CD4-positive, alpha-beta T cell treated with Interleukin-17A for 4 hours (primary cell): ENCODE data around the gene IGFBP6.
A peak's percentile ranks its signal among the peaks of the same experiment; 100 is the strongest.
"Not testable (repeated sequence)": the region's sequence is repeated elsewhere in the genome, so short reads cannot be mapped to it uniquely, and the experiment has no call there.

ENCODE experiments used
- DNase-seq: peaks from one replicate; pipeline ENCODE4 v3.0.0-alpha.2; 2020; ENCODE audit warnings: mixed read lengths

The IGFBP6 gene

DNA sequence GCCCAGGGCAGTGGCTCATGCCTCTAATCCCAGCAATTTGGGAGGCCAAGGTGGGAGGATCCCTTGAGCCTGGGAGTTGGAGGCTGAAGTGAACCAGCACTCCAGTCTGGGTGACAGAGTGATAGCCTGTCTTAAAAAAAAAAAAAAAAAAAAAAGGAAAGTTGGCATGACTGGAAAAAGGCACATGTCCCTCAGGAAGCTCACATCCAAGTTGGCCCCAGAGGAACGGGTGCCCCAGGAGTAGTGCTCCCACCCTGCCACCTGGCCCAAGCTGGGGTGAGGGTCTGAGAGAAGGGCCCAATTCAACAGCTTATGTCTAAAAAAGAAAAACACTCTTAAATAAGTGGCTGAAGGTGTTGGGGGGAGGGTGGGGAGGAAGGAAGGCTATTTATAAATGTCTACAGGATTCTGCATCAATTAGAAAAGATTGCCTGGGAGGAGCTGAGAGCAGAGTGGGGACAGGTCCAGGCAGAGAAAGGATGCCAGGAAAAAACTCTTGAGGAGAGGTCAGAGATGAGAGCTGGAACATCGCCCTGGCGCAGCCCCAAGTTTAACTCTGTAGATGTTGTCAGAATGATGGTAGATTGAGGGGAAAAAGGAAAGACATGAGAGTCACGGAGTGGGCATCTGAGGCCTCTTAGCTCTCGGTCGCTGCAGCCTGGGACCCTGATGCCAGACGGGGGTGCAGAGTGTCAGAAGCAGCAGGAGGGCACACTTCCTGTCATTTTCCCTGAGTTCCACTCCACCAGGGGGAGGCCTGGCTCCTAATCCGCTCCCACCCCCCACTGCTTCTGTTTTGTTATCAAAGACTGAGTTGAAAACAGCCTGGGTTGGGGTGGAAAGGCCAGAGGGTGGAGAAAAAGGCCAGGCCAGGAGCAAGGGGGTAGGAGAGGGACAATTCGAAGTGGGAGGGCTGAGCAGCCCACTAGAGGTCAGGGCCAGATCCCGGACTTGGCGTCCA lies 25.6 kb upstream of the IGFBP6 start:
- no peak for DNase-seq

DNA sequence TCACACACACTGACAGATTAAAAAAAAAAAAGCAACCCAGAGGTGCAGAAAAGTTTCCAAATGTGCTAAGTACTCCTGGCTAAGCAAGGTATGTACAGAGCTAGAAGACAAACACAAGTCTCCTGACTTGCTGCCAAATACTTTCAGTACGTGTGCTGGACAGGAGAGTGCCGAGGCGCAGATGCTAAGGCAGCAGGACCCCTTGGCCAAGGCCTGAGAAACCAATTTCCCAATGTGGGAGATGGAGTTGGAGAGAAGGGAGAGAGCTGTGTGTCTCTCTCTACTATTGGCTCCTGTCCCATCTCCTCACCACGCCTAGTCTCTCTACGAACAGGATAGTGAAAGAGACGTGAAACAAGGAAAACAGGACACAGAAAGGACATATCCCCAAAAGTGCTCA lies 23.6 kb upstream of the IGFBP6 start:
- DNase-seq, result no peak

DNA sequence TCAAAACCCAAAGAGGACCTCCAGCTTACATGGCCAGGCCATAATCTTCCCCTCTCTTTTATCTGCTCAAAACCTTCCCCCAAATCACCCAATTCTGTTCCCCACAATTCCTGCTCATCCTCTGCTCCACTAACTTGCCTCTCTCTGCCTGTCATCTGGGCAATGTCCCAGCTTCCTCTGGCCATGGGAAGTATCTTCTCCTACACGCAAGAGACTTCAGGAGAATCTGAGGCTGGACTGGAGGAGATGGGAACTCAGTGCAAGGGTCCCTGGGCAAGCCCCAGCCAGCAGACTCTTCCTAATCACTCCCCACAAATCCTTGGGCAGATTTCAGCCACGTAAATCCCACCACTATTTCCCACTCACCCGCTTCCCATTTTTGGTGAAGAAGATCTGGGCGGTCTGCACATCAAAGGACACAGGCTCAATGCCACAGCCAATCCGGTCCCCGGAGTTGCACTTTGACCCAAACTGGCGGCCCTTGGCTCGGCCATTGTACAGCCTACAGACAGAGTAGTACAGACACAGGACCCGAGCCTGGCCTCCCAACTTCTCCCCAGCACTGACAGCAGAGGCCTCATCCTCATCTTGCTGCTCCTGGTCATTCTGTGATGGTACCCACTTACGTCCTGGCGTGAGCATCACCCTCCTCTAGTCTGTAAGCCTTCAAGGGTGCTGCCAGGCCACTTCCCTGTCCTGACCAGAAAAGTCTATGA lies 23.0 kb upstream of the IGFBP6 start:
- DNase-seq, result no peak

DNA sequence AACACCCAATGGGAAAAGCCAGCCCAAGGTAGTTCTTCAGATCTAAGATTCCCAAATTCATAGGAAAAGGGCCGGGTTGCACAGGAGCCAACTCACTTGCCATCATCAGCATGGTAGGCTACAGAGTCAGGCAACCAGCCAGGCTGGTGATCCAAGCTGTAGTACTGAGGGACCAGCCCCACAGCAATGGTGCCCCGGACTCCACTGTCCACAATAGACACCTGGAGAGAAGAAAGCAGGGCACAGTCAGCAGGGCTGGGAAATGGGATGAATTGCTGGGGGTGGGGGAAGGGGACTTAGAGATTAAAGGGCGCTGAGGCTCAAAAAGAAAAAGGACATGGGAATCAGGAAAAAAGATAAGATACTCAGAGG lies 22.5 kb upstream of the IGFBP6 start:
- no peak for DNase-seq

DNA sequence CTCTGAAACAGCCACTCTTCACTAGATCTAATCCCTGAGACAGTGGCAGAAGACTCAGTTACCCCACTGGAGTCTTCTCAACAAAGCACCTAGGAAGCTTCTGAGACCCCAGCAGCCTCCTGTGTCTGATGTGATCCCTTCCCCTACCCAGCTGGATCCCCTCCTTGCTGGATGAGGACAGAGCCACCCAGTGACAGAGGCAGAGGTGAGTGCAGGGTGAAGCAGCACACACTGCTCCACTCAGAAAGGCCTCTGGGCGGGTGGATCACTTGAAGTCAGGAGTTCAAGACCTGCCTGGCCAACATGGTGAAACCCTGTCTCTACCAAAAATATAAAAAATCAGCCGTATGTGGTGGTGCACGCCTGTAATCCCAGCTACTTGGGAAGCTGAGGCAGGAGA lies 21.0 kb upstream of the IGFBP6 start:
- DNase-seq, result no peak

DNA sequence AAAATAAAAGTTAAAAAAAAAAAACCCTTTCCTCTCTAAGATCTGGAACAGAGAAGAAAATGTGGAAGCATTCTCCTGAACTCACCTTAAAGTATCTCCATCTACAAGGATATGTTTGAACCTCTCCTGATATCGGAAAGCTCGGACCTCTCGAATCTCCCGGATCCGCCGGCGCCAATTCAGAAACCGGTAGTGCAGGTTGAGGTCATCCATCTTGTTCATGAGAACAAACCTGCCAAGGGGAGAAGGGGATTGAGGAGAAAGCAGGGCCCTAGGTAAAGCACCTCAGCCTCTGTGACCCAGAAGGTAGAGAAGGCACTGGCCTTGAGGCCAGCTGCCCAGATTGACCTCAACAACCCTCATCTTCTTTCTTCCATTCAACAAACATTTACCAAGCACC lies 20.4 kb upstream of the IGFBP6 start:
- no peak for DNase-seq

DNA sequence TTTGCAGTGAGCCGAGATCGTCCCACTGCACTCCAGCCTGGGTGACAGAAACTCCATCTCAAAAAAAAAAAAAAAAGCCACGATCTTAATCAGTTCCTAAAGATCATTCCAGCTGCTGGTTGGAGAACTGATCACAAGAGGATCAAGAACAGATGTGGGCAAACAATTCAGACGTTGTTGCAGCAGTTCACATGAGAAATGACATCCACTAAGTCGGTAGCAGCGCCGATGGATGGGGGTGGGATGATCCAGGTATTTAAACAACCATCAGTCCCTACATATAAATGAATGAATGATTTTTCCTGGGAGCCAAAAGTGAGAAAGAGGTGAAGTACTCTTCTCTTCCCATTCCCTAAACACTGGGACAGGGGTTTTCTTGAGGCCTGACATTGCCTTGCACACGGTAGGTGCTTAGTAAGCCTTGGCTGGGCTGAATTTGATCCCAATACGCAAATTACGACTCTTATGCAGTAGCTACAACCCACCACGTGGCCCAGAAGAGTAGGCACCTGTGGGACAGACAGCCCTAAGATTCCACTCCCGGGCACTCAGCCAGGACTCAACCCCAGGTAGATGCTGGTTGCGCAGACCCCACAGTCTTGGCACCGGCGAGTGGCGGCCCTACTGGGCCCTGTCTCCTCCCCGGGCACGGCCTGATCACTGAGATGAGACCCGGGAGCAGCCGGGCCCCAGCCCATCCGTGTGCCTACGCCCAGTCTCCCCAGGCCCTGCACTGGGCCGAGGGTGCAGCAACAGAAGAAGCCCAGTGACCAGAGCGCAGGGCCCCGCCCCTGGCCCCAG lies 18.8 kb upstream of the IGFBP6 start:
- DNase-seq, result peak; percentile 65

DNA sequence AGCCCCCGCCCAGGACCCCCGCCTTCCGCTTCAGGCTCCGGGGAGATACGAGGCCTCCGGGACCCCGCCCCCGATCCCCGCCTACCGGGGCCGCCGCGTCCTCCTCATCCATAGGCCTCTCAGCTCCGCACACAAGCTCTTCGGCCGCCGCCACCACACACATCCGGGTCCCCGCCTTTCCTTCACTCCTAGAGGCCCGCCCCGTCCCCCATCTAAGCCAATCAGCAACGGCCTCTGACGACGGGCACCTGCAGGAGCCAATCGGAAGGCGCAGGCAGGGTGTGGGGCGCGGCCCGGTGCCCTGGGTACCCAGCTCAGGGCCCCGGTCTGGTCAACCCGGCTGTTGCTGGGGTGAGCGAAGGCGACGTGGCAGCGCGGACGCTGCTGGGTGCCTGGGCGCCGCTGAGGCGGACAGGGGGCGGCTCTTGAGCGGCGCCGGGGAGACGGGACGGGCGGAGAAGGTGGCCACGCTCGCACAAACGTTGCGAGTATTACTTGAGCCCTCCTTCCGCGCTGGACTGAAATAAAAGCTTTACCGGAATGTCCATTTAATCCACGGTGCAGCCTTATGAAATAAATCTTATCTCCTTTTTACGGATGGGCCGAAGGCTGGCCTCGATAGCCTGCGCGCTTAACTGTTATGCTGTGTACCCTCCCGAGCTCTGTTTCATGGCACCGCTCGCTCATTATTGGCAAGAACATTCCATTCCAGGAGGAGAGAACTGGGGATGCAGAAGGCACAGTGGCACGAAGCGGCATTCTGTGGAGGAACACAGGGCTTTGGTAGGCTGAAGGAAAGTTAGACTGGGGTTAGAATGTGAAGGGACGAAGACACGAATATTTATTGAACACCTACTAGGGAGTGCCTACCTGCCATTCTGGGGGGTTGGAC lies 18.0 kb upstream of the IGFBP6 start, which contains the start of gene SPRYD3:
TSS of gene SPRYD3 (minus strand) at position 165 of the 892 bp plus-strand sequence. CDS start at position 108, 57 bp downstream.
- DNase-seq, result peak; percentile 97

DNA sequence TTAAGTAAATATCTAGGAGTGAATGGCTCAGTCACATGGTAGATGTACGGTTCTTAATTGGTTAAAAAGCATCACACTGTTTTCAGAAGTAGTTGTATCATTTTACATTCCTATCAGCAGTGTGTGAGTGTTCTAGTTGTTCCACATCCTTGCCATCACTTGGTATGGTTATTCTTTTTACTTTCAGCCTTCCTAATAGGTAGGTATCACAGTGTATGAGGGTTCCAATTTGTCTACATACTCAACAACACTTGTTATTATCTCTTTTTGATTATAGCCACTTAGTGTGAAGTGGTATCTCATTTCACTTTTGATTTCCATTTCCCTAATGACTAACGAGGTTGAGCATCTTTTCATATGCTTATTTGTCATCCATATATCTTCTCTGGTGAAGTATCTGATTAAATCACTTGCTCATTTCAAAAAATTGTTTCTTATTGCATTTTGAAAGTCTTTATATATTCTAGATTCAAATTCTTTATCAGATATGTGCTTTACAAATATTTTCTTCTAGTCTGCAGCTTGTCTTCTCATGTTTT lies 14.8 kb upstream of the IGFBP6 start:
- no peak for DNase-seq

DNA sequence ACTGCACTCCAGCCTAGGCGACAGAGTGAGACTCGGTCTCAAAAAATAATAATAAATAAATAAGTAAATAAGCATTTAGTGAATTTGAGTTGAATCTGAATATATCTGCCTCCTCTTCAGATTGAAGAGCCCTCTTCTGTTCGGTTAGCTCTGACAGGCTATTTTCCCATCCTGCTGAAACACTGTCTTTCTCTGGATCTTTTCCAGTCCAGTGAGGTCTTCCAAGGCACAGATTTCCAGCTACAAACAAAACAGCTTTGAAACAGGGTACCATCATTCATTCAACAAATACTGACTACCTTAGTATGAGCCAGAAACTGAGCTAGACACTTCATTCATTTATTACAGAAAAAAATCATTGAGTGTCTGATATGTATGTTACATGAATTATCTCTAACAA lies 11.1 kb upstream of the IGFBP6 start:
- no peak for DNase-seq

DNA sequence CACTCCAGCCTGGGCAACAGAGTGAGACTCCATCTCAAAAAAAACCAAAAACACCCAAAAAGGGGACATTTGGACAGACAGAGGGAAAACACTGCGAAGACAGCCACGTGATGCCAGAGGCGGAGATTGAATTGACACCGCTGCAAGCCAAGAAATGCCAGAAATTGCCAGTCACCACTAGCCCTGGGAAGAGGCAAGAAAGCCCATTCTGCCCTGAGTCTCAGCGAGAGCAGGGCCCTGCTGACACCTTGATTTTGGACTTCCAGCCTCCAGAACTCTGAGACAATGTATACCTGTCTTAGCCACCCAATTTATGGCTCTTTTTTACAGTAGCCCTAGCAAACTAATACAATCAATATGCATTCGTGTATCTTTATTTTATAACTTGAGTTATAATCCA lies 7.4 kb upstream of the IGFBP6 start:
- no peak for DNase-seq

DNA sequence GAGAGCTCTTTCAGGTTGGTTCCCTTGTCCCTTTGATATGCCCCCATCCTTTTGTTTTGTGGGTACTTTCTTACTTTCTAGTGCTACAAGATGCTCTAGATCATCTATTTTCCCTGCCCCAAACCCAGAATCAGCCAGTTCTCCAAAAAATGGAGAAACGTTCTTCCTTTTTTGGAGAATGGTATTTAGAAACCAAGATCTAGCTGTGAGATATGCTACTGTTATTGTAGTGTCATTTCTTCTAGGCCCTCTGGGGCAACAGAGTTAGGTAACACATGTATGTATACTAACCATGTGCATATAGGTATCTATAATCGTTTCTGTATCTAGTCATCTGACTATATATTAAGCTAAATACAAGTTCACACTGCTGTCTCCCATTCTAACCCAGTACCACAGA lies 6.9 kb upstream of the IGFBP6 start:
- DNase-seq, result no peak

DNA sequence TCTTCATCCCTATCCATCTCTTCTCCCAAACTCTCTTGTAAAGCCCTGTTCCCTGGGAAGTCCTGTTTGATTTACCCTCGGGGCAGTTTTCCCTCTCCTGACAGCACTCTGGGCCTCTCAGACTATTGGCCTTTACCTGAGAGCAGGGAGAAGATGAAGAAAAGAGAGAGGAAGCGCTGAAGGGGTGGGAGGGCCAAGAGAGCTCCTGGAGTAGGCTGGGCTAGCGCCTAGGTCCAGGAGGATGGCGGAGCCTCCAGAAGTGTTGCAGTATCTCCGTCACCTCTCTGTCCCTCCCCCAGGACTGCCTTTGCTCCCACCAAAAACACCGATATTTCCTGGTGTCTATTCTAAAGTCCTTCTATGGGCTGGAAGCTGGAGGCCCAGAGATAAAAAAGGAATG lies 5.7 kb upstream of the IGFBP6 start:
- DNase-seq, result no peak

DNA sequence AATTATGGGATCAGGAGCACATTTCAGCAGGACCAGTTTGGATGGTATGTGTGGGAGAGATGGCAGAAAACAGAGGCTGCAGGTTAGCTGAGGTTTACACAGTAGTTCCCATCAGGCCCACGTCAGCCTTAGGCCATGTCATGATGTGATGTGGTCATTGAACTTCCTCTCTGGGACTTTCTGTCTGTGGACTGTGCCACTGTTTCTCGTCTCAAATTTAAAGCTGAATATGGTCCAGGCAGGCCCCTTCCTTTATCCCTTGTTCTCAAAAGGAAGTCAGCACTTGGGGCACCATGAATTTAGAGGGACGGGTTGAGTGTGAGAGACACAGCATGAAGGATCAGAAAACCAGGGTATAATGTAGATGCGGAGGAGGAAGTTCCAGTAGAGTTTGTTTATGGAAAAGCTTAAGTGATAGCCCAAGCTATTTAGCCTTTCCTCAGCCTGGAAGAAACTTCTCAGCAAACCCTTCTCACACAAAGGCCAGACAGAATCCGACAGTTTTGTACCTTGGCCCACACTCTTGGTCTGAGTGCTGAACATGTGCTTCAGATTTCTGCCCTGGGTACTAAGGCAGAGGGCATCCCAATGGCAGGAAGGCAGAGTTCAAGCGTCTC lies 3.6 kb upstream of the IGFBP6 start:
- no peak for DNase-seq

DNA sequence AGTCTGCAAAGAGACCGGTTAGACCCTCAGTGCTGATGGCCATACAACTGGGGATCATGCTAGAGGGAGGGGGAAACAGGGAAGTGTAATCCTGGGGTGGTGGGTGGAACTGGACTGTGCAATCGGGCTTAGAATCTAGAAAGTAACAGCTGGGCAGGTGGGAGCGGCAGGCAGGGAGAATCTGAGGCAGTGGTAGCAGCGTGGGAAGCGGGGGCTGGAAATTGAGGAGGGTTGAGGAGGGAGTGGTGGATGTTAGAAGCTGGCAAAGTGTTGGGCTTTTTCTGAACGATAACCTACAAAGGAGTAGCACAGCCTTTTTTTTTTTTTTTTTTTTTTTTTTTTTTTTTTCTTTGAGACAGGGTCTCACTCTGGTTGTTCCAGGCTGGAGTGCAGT lies 3.1 kb upstream of the IGFBP6 start:
- DNase-seq, result no peak

DNA sequence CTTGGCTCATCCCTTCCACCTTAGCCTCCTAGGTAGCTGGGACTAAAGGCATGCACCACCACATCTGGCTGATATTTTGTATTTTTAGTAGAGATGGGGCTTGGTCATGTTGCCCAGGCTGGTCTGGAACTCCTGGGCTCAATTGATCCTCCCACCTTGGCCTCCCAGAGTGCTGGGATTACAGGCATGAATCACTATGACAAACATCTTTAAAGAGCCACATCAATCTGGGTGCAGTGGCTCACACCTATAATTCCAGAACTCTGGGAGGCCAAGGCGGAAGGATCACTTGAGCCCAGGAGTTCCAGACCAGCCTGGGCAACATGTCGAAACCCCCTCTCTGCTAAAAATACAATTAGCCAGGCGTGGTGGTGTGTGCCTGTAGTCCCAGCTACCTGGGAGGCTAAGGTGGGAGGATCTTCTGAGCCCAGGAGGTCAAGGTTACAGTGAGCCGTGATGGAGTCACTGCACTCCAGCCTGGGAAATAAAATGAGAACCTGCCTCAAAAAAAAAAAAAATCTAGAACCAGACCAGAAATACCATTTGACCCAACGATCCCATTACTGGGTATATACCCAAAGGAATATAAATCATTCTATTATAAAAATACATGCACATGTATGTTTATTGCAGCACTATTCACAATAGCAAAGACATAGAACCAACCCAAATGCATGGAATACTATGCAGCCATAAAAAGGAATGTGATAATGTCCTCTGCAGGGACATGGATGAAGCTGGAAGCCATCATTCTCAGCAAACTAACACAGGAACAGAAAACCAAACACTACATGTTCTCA lies 2.5 kb upstream of the IGFBP6 start:
- DNase-seq, result not testable (repeated sequence)

DNA sequence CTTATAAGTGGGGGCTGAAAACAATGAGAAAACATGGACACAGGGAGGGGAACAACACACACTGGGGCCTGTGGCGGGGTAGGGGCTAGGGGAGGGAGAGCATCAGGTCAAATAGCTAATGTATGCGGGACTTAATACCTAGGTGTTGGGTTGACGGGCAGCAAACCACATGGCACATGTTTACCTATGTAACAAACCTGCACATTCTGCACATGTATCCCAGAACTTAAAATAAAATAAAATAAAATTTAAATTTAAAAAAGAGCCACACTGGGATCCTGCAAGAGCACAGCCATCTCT lies 1.9 kb upstream of the IGFBP6 start:
- DNase-seq, result not testable (repeated sequence)

DNA sequence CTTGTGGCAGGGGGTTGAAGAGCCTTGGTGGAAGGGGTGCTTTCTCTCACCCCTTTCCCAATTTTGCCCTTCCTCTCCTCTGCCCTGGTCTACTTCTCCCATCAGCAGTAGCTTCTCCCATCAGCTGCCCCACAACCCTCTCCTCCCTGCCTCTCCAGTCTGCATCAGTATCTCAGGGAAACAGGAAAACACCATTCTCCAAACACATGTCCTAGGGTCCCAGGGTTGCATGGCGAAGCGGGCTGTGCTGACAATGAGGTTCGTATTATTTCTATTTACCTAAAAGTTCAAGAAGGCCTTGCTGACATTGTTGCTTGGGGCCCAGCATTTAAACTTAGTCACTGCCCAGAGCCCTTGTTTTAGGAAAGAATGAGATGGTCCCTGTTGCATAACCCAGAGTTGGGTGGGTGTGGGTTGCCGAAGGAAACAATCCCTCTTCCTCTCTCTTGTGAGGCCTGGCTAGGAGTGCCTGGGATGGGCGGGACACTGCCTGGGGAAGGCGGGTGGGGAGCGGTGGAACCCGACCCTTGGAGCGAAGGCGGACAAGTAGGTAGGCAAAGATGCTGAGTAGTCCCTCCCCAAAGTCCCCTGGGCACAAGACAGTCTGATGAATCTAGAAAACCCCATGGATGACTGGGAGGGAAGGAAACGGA lies 1.3 kb upstream of the IGFBP6 start:
- no peak for DNase-seq

DNA sequence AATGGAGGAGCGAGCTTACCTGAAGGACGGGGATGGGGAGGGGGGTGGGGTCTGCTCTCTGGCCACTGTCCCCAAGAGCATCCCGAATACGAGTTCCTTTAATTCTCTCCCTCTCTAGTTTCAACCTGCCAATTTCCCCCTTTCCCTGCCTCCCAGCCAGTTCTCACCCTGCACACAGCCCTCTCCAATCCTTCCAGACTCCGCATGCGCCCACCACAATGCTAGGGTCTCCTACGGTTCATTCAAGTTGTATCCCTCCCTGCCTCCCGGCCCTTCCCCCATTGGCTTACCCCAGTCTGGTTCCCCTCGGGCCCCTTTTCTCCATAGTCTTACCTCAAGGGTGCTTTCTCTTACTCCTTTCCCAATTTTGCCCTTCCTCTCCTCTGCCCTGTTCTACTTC lies 708 bp upstream of the IGFBP6 start:
- DNase-seq, result no peak

DNA sequence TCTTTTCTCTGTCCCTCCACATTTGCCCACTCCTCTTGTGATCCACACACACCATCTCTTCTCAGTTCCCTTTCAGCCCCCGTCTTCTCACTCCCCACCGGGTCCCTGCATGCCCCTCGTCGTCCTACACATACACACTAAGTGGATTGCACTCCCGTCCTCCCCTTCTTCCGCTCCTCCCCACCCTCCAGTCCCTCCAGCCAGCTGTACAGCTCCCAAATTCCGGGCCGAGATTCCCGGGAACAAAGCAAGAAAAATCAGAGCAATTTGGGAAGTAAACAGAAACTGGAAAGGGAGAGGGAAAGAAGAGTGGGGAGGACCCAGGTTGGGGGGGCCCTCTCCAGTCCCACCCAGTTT lies 282 bp upstream of the IGFBP6 start:
- no peak for DNase-seq
